Neural cell (in vitro differentiated cells): ENCODE results near the gene KIF5A. TPM values are rescaled to one million over a fixed set of nuclear protein-coding genes. Genes with fewer than 3 reads are reported as not detected.

Source experiments
- H2AFZ ChIP-seq: fragments of 200-600, 300-800 bp; sonication (generic), shearing (Covaris generic); 2 replicates; pipeline ENCODE4 v1.6.0; 2014; ENCODE audit warnings: low read depth, mild to moderate bottlenecking, antibody characterized with exemption, low read length, moderate library complexity
- H3F3A ChIP-seq: fragments of 200-600 bp; shearing (Covaris generic); 2 replicates; pipeline ENCODE4 v1.6.1; 2016; ENCODE audit warnings: mild to moderate bottlenecking, moderate library complexity, mixed read lengths, antibody characterized with exemption, low read length; ENCODE audit not compliant: insufficient read depth, poor library complexity, severe bottlenecking
- H3K27ac ChIP-seq: fragments of 200-600, 300-800 bp; sonication (generic), shearing (Covaris generic); 2 replicates; pipeline ENCODE4 v1.5.1; 2014; ENCODE audit warnings: mild to moderate bottlenecking, low read length, moderate library complexity
- H3K27me3 ChIP-seq: fragments of 300-800, 200-600 bp; sonication (generic), shearing (Covaris generic); 2 replicates; pipeline ENCODE4 v1.6.0; 2014; ENCODE audit warnings: mild to moderate bottlenecking, low read depth, low read length, moderate library complexity; ENCODE audit not compliant: insufficient read depth
- H3K36me3 ChIP-seq: fragments of 300-800, 200-600 bp; sonication (generic), shearing (Covaris generic); 2 replicates; pipeline ENCODE4 v1.5.1; 2014; ENCODE audit warnings: mild to moderate bottlenecking, antibody characterized with exemption, low read length, moderate library complexity; ENCODE audit not compliant: insufficient read depth
- H3K4me2 ChIP-seq: fragments of 300-800, 200-600 bp; sonication (generic), shearing (Covaris generic); 2 replicates; pipeline ENCODE4 v1.6.0; 2014; ENCODE audit warnings: mild to moderate bottlenecking, low read length
- H3K4me3 ChIP-seq: fragments of 300-800, 200-600 bp; sonication (generic), shearing (Covaris generic); 2 replicates; pipeline ENCODE4 v1.5.1; 2014; ENCODE audit warnings: mild to moderate bottlenecking, low read length, moderate library complexity
- H3K79me2 ChIP-seq: fragments of 200-600 bp; shearing (Covaris generic); replicated peaks from 2 replicates; pipeline ENCODE4 v1.6.0; 2014; ENCODE audit warnings: mild to moderate bottlenecking, low read length, moderate library complexity; ENCODE audit not compliant: insufficient read depth
- H3K9ac ChIP-seq: fragments of 300-800, 200-600 bp; sonication (generic), shearing (Covaris generic); 2 replicates; pipeline ENCODE4 v1.6.1; 2016; ENCODE audit warnings: mild to moderate bottlenecking, low read length, mixed read lengths
- H3K9me2 ChIP-seq: fragments of 200-600 bp; shearing (Covaris generic); 2 replicates; pipeline ENCODE4 v1.6.1; 2016; ENCODE audit warnings: mild to moderate bottlenecking, low read length, mixed read lengths; ENCODE audit not compliant: insufficient read depth
- H3K9me3 ChIP-seq: fragments of 200-600, 300-800 bp; sonication (generic), shearing (Covaris generic); 2 replicates; pipeline ENCODE4 v1.6.1; 2016; ENCODE audit warnings: mild to moderate bottlenecking, mixed run types, low read length, moderate library complexity, mixed read lengths
- H4K20me1 ChIP-seq: fragments of 200-600 bp; shearing (Covaris generic); 2 replicates; pipeline ENCODE4 v1.6.1; 2016; ENCODE audit warnings: mild to moderate bottlenecking, mixed run types; ENCODE audit not compliant: insufficient read depth
- EP300 ChIP-seq: fragments of 450-650 bp; conservative IDR thresholded peaks from 2 replicates; pipeline ENCODE4 v1.6.1; 2014; ENCODE audit warnings: antibody characterized with exemption, mild to moderate bottlenecking, moderate library complexity; ENCODE audit not compliant: poor library complexity, severe bottlenecking
- EZH2 ChIP-seq: fragments of 200-600, 300-800 bp; shearing (Covaris generic), sonication (generic); IDR thresholded peaks from 2 replicates; pipeline ENCODE4 v1.6.1; 2014; ENCODE audit warnings: antibody characterized with exemption, low read length, borderline replicate concordance, mild to moderate bottlenecking; ENCODE audit not compliant: insufficient read depth, poor library complexity, severe bottlenecking
- MXI1 ChIP-seq: fragments of 450-650 bp; conservative IDR thresholded peaks from 2 replicates; pipeline ENCODE4 v1.6.1; 2014; ENCODE audit warnings: antibody characterized with exemption, mild to moderate bottlenecking; ENCODE audit not compliant: poor library complexity, severe bottlenecking
- POLR2AphosphoS5 ChIP-seq: IDR thresholded peaks from 2 replicates; pipeline ENCODE4 v1.6.1; 2012
- RAD21 ChIP-seq: fragments of 450-650 bp; conservative IDR thresholded peaks from 2 replicates; pipeline ENCODE4 v1.6.1; 2014; ENCODE audit warnings: antibody characterized with exemption, mild to moderate bottlenecking, moderate library complexity
- SMC3 ChIP-seq: fragments of 450-650 bp; conservative IDR thresholded peaks from 2 replicates; pipeline ENCODE4 v1.6.1; 2014; ENCODE audit warnings: antibody characterized with exemption, mild to moderate bottlenecking, moderate library complexity; ENCODE audit not compliant: poor library complexity
- TAF1 ChIP-seq: IDR thresholded peaks from 2 replicates; pipeline ENCODE4 v1.6.1; 2012; ENCODE audit warnings: low read depth
- polyA plus RNA-seq: library from polyadenylated mRNA; depleted of rRNA; stranded (reverse); fragments of >200 nt; gene quantifications from 2 replicates; pipeline ENCODE4 v1.2.3, GENCODE V29; 2014
- TF ChIP-seq, protein P1 (sequence below): IDR thresholded peaks from 2 replicates; pipeline ENCODE4 v1.6.1; 2012; ENCODE audit warnings: borderline replicate concordance
- TF ChIP-seq, protein P2 (sequence below): fragments of 450-650 bp; IDR thresholded peaks from 2 replicates; pipeline ENCODE4 v1.5.1; 2014; ENCODE audit warnings: antibody characterized with exemption, mild to moderate bottlenecking, moderate library complexity; ENCODE audit not compliant: poor library complexity, severe bottlenecking

The KIF5A gene
- polyA plus RNA-seq, 1 donor from 2014 or later: 58.8 TPM

DNA sequence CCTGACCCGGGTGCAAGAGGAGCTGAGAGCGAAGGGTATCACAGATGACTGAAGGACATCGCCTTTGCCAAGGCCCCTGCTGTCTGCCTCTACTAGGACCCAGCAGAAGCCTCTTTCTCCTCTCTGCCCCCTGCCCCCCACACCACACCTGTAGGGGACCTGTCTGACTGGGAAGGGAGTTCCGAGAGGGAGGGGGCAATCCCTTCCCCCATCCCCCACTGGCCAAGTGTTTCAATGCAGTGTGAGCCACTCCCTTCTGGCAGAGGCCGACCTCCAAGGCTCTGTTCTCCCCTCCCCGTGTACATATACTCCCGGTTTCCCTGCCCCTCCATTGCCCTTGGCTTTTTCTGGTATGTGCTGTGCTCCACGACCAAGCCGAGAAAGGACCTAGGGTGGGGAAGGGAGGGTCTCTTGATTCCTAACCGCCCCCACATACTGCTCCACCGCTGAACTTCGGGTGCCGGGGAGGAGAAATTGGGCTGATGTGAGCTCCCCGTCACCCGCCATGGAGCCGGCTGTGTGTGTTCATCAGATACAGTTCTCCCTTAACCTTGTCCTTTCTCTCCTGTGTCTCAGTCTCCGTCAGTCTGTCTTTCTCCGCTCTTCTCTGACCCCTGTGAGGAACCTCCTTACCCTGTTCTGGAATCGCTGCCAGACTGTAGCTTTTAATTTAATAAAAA is 59.4 kb downstream of the KIF5A start:
- Histone ChIP-seq H3K9ac (no peak overlapping the region), H3K4me3 (no peak overlapping the region), H3K4me2 (no peak overlapping the region), H3K27me3 (peaks cover 13% of the 10 kb centered on the region), H3K36me3 (no peaks in the 10 kb centered on the region), H3K9me3 (no peaks in the 10 kb centered on the region), H3K27ac (no peak overlapping the region), H3F3A (no peaks in the 10 kb centered on the region), H3K79me2 (peaks cover 18% of the 10 kb centered on the region), H2AFZ (no peak overlapping the region), H3K9me2 (no peaks in the 10 kb centered on the region), H4K20me1 (no peaks in the 10 kb centered on the region)
- no peak for TF ChIP-seq SMC3
- TF ChIP-seq EZH2: no peak
- TF ChIP-seq, protein P1, sequence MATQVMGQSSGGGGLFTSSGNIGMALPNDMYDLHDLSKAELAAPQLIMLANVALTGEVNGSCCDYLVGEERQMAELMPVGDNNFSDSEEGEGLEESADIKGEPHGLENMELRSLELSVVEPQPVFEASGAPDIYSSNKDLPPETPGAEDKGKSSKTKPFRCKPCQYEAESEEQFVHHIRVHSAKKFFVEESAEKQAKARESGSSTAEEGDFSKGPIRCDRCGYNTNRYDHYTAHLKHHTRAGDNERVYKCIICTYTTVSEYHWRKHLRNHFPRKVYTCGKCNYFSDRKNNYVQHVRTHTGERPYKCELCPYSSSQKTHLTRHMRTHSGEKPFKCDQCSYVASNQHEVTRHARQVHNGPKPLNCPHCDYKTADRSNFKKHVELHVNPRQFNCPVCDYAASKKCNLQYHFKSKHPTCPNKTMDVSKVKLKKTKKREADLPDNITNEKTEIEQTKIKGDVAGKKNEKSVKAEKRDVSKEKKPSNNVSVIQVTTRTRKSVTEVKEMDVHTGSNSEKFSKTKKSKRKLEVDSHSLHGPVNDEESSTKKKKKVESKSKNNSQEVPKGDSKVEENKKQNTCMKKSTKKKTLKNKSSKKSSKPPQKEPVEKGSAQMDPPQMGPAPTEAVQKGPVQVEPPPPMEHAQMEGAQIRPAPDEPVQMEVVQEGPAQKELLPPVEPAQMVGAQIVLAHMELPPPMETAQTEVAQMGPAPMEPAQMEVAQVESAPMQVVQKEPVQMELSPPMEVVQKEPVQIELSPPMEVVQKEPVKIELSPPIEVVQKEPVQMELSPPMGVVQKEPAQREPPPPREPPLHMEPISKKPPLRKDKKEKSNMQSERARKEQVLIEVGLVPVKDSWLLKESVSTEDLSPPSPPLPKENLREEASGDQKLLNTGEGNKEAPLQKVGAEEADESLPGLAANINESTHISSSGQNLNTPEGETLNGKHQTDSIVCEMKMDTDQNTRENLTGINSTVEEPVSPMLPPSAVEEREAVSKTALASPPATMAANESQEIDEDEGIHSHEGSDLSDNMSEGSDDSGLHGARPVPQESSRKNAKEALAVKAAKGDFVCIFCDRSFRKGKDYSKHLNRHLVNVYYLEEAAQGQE: no peak
- no peak for TF ChIP-seq MXI1
- TF ChIP-seq, protein P2, sequence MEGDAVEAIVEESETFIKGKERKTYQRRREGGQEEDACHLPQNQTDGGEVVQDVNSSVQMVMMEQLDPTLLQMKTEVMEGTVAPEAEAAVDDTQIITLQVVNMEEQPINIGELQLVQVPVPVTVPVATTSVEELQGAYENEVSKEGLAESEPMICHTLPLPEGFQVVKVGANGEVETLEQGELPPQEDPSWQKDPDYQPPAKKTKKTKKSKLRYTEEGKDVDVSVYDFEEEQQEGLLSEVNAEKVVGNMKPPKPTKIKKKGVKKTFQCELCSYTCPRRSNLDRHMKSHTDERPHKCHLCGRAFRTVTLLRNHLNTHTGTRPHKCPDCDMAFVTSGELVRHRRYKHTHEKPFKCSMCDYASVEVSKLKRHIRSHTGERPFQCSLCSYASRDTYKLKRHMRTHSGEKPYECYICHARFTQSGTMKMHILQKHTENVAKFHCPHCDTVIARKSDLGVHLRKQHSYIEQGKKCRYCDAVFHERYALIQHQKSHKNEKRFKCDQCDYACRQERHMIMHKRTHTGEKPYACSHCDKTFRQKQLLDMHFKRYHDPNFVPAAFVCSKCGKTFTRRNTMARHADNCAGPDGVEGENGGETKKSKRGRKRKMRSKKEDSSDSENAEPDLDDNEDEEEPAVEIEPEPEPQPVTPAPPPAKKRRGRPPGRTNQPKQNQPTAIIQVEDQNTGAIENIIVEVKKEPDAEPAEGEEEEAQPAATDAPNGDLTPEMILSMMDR: no peak

DNA sequence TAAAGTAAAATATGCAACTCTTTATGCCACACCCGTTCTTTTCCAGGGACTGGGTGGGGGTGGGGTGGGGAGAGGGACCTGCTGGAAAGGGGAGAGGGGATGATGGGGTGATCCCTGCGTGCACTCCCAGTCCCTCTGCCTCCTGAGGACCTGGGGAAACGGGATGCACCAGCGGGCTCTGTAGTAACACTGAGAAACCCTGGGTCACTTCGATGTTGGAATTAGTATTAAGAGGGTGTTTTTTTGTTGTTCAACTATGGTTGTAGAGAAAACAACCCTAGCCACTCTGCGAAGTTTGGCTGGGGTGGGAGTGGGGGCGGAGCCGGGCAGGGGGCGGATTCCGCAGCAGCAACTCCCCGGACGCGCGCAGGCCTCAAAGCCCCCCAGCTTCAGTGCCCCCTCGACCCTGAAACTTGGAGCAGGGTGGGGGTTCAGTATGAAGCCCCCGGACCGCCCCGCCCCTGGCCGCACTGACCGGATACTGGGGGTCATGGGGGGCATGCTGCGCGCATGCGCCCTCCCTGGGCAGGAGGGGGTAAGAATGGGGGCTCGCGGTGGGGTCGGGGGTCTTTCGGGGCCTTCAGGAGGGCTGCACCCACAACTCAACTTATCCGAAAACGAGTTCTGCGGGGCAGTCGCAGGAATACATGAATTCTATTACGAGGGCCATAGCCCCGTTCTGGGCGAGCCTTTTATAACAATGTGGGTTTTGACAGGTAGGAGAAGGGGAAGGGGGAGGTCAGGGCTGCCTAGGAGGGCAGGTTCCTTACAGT is 60.1 kb downstream of the KIF5A start:
- Histone ChIP-seq H3K9me3 (no peaks in the 10 kb centered on the region), H3K9me2 (no peaks in the 10 kb centered on the region), H3F3A (no peaks in the 10 kb centered on the region), H3K27me3 (peaks cover 13% of the 10 kb centered on the region), H3K9ac (no peak overlapping the region), H3K79me2 (peaks cover 14% of the 10 kb centered on the region), H2AFZ (no peak overlapping the region), H4K20me1 (no peaks in the 10 kb centered on the region), H3K36me3 (no peaks in the 10 kb centered on the region), H3K4me2 (no peak overlapping the region), H3K4me3 (no peak overlapping the region), H3K27ac (no peak overlapping the region)
- TF ChIP-seq EZH2 (no peak), SMC3 (no peak), EP300 (no peak), MXI1 (no peak), RAD21 (no peak), TAF1 (no peak), POLR2AphosphoS5 (no peak)
- TF ChIP-seq, protein P1: no peak
- TF ChIP-seq, protein P2: no peak
